Measurements from ENCODE around the gene NFYC. TPM values are rescaled to one million over a fixed set of nuclear protein-coding genes. Genes with fewer than 3 reads are reported as not detected.

Gene NFYC
- total RNA-seq, 1 experiment from 2014 or later = 46.5 TPM

- TF ChIP-seq CREM (CRISPR knock-in tag; IDR thresholded peaks at IDR 0.05) (no peak), FOXP1 (CRISPR knock-in tag; IDR thresholded peaks at IDR 0.05; ENCODE audit: borderline replicate concordance) (no peak), ZNF532 (CRISPR knock-in tag; IDR thresholded peaks at IDR 0.05; ENCODE audit: borderline replicate concordance) (no peak), ZMAT4 (CRISPR knock-in tag; IDR thresholded peaks at IDR 0.05) (no peak), AFF4 (CRISPR knock-in tag; IDR thresholded peaks at IDR 0.05; ENCODE audit: borderline replicate concordance) (no peak), PREB (CRISPR knock-in tag; IDR thresholded peaks at IDR 0.05; ENCODE audit: borderline replicate concordance) (no peak), SOX15 (CRISPR knock-in tag; IDR thresholded peaks at IDR 0.05) (no peak), ZNF512 (CRISPR knock-in tag; IDR thresholded peaks at IDR 0.05; ENCODE audit: borderline replicate concordance) (no peak)
Observed at GRCh38 chr1:40740039-40740996, 48.8 kb downstream of the NFYC start (continued).

- Mint-ChIP-seq H3K4me3 (no peak overlapping the region), H3K4me1 (peaks cover 6% of the 10 kb centered on the region), H3K9me3 (no peaks in the 10 kb centered on the region), H3K27me3 (ENCODE audit: low read depth) (no peaks in the 10 kb centered on the region), H3K36me3 (peaks cover 51% of the 10 kb centered on the region), H3K27ac (no peak overlapping the region; the same call in 1 of the 2 replicates)
- ATAC-seq = no peak
- CTCF ChIA-PET = interaction anchor here (0.6 kb wide), 1 partner anchor 33 kb away, joined by 3 read pairs; no protein-coding TSS in a partner anchor
- no peak for TF ChIP-seq ZNF423 (CRISPR knock-in tag; IDR thresholded peaks at IDR 0.05)
- no peak for TF ChIP-seq ZNF232 (CRISPR knock-in tag; IDR thresholded peaks at IDR 0.05)
- no peak for TF ChIP-seq ZNF671 (CRISPR knock-in tag; IDR thresholded peaks at IDR 0.05)
- TF ChIP-seq HMGA2 (CRISPR knock-in tag; IDR thresholded peaks at IDR 0.05) = no peak
- TF ChIP-seq NR2C2 (CRISPR knock-in tag; IDR thresholded peaks at IDR 0.05) = no peak
- no peak for TF ChIP-seq ZNF219 (CRISPR knock-in tag; IDR thresholded peaks at IDR 0.05; ENCODE audit: borderline replicate concordance)
- no peak for TF ChIP-seq ERG (CRISPR knock-in tag; IDR thresholded peaks at IDR 0.05)
- TF ChIP-seq ATF1 (CRISPR knock-in tag; IDR thresholded peaks at IDR 0.05) = no peak
- DNase-seq (ENCODE audit: low spot score) = no peak
- POLR2A ChIA-PET = no interaction called here
Observed at GRCh38 chr1:40740997-40741736, 49.7 kb downstream of the NFYC start.
